ENCODE measurements around the gene POLR3C. TPM values are rescaled to one million over a fixed set of nuclear protein-coding genes. Genes with fewer than 3 reads are reported as not detected.
A peak's percentile ranks its signal among the peaks of the same experiment; 100 is the strongest.

Gene POLR3C
- total RNA-seq, 1 donor from 2014 or later, result 30.7 TPM

DNA sequence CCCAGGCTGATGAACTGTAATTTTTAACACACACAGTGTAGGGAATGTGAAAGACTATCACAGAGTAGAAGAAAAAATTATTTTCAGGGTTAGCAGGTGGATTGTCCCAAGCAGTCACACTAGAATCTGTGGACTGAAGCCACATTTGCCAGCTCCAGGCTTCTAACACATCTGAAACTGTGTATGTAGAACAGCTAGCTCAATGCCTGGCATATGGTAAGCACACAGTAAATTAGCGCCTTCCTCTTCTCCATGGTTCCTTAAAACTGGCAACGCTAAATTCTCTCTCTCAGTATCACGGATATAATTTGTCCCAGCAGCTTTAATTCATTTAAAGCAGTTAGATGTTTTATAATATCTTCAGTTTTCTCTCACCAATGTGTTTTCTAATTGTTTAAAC, 19.0 kb downstream of the POLR3C start:
- TF ChIP-seq, protein P1, sequence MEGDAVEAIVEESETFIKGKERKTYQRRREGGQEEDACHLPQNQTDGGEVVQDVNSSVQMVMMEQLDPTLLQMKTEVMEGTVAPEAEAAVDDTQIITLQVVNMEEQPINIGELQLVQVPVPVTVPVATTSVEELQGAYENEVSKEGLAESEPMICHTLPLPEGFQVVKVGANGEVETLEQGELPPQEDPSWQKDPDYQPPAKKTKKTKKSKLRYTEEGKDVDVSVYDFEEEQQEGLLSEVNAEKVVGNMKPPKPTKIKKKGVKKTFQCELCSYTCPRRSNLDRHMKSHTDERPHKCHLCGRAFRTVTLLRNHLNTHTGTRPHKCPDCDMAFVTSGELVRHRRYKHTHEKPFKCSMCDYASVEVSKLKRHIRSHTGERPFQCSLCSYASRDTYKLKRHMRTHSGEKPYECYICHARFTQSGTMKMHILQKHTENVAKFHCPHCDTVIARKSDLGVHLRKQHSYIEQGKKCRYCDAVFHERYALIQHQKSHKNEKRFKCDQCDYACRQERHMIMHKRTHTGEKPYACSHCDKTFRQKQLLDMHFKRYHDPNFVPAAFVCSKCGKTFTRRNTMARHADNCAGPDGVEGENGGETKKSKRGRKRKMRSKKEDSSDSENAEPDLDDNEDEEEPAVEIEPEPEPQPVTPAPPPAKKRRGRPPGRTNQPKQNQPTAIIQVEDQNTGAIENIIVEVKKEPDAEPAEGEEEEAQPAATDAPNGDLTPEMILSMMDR (IDR thresholded peaks at IDR 0.05), result no peak
- no peak overlapping the region for H3K4me3 Mint-ChIP-seq (ENCODE audit: unreplicated experiment)
- no peak overlapping the region for H3K27ac Mint-ChIP-seq (ENCODE audit: unreplicated experiment)
- no peaks in the 10 kb centered on the region for H3K9me3 Mint-ChIP-seq (ENCODE audit: low read depth)
- H3K4me1 Mint-ChIP-seq (ENCODE audit: low read depth), result peaks cover 8% of the 10 kb centered on the region
- DNase-seq (ENCODE audit: low spot score), result no peak
- H3K27me3 Mint-ChIP-seq (ENCODE audit: low read depth), result no peaks in the 10 kb centered on the region
- H3K36me3 Mint-ChIP-seq (ENCODE audit: low read depth), result peaks cover 22% of the 10 kb centered on the region

DNA sequence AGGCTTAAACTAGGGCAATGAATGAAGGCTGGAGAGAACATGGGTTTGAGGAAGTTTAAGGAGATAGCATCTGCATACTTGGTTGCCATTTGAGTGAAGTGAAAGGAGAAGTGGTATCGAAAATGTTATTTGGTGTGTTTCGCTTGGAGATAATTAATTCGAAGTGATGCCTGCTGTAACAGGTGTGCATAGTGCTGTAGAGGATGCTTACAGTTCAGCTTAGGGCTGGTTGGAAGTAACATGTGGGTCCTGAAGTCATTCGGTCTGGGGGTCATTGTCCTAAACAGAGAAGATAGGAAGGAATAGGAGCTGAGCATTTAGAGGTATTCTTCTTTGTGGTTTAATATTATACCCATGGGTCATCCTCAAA, 21.1 kb downstream of the POLR3C start:
- no peak overlapping the region for H3K4me3 Mint-ChIP-seq (ENCODE audit: unreplicated experiment)
- peaks cover 21% of the 10 kb centered on the region for H3K4me1 Mint-ChIP-seq (ENCODE audit: low read depth)
- DNase-seq (ENCODE audit: low spot score), result no peak
- H3K36me3 Mint-ChIP-seq (ENCODE audit: low read depth), result peaks cover 17% of the 10 kb centered on the region
- H3K27ac Mint-ChIP-seq (ENCODE audit: unreplicated experiment), result no peak overlapping the region
- TF ChIP-seq, protein P1 (IDR thresholded peaks at IDR 0.05), result no peak
- no peaks in the 10 kb centered on the region for H3K27me3 Mint-ChIP-seq (ENCODE audit: low read depth)
- H3K9me3 Mint-ChIP-seq (ENCODE audit: low read depth), result no peaks in the 10 kb centered on the region

DNA sequence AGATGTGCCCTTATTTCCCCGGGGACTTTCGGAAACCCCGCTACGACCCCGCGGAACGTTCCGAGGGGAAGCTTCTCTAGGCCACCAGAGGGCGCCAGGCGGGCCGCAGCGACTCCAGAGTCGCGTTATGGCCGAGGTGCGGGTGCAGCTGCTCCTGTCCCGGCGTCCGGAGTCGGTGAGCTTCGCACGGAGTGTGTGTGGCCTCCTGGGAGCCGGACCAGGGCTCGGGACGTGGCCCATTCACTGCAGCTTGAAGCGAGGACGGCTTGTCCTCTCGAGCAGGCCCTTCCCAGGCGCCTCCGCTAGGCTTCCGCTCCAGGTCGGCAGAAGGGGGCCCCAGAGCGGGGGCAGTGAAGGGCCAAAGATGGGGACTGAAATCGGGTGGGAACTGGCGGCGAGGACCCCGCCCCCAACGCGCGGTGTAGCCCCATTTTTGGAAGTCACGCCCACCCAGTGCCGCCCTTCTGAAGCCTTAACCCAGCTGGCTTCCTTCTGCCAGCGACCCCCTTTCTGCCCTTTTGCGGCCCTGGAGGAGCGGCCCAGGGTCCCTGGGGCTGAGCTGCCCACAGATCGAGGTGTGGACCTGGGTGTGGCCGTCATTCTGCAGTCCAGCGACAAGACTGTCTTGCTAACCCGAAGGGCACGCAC, 21.6 kb downstream of the POLR3C start, which contains the start of gene NUDT17:
Gene NUDT17 (plus strand): TSS at position 117 of the 648 bp plus-strand sequence. CDS start 11 bp downstream, at position 128.
- Mint-ChIP-seq H3K4me3 (ENCODE audit: unreplicated experiment) (no peak within 1 kb of the TSS), H3K36me3 (ENCODE audit: low read depth) (peaks cover 15% of the 10 kb centered on the region), H3K4me1 (ENCODE audit: low read depth) (peaks cover 26% of the 10 kb centered on the region), H3K27me3 (ENCODE audit: low read depth) (no peaks in the 10 kb centered on the region), H3K9me3 (ENCODE audit: low read depth) (no peaks in the 10 kb centered on the region), H3K27ac (ENCODE audit: unreplicated experiment) (peak within 1 kb of the TSS; percentile 71)
- peak; percentile 95 for DNase-seq (ENCODE audit: low spot score)
- TF ChIP-seq, protein P1 (IDR thresholded peaks at IDR 0.05), result peak; percentile 95

DNA sequence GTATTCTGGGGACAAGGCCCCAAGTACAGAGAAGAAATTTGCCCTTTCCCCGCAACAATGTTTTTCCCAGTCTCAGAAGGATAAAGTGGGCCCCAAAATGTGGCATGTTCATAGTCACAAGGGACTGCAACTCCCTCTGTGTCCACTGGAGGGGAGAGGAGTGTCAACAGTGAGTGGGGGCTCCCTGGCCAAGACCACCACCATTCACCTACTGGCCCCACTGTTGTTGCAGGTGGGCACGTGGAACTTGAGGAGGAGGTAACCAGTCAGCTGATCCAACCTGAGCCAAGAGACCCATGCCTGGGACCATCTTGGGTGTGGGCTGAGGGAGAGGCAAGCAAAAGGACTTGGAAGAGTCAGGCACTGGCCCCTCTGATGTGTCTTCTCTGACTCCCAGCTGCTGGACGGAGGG, 22.2 kb downstream of the POLR3C start:
- Mint-ChIP-seq H3K27ac (ENCODE audit: unreplicated experiment) (peak overlapping the region; percentile 71), H3K36me3 (ENCODE audit: low read depth) (peaks cover 14% of the 10 kb centered on the region), H3K9me3 (ENCODE audit: low read depth) (no peaks in the 10 kb centered on the region), H3K27me3 (ENCODE audit: low read depth) (no peaks in the 10 kb centered on the region), H3K4me1 (ENCODE audit: low read depth) (peaks cover 31% of the 10 kb centered on the region), H3K4me3 (ENCODE audit: unreplicated experiment) (no peak overlapping the region)
- DNase-seq (ENCODE audit: low spot score), result no peak
- TF ChIP-seq, protein P1 (IDR thresholded peaks at IDR 0.05), result peak; percentile 72

DNA sequence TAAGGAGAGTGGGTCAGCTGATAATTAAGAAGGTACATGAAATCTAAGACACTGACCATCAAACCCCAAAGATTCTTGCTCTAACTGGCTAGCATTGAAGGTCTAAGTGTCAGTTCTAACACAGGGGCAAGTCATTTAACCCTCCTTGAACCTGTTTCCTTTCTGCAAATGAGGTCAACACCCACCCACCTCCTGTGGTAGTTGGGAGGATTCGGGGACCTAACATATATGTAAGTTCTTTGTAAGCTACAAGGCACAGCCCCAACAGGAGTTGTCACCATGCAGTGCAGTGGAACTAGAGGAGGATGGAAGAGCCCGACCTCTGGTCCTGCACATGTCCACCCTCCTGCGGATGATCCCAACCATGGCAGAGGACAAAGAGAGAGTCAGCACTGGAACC, 23.8 kb downstream of the POLR3C start:
- no peak overlapping the region for H3K27ac Mint-ChIP-seq (ENCODE audit: unreplicated experiment)
- no peak for DNase-seq (ENCODE audit: low spot score)
- H3K4me3 Mint-ChIP-seq (ENCODE audit: unreplicated experiment), result no peak overlapping the region
- no peaks in the 10 kb centered on the region for H3K9me3 Mint-ChIP-seq (ENCODE audit: low read depth)
- peaks cover 31% of the 10 kb centered on the region for H3K4me1 Mint-ChIP-seq (ENCODE audit: low read depth)
- H3K27me3 Mint-ChIP-seq (ENCODE audit: low read depth), result no peaks in the 10 kb centered on the region
- TF ChIP-seq, protein P1 (IDR thresholded peaks at IDR 0.05), result no peak
- peaks cover 14% of the 10 kb centered on the region for H3K36me3 Mint-ChIP-seq (ENCODE audit: low read depth)
